ENCODE measurements around the gene NDUFB2. TPM values are rescaled to one million over a fixed set of nuclear protein-coding genes. Genes with fewer than 3 reads are reported as not detected.
"Not testable (repeated sequence)": the region's sequence is repeated elsewhere in the genome, so short reads cannot be mapped to it uniquely, and the experiment has no call there.

NDUFB2 gene
- total and polyA plus RNA-seq, 3 donors from 2014 or later: 180 to 292 (median 187) TPM

DNA sequence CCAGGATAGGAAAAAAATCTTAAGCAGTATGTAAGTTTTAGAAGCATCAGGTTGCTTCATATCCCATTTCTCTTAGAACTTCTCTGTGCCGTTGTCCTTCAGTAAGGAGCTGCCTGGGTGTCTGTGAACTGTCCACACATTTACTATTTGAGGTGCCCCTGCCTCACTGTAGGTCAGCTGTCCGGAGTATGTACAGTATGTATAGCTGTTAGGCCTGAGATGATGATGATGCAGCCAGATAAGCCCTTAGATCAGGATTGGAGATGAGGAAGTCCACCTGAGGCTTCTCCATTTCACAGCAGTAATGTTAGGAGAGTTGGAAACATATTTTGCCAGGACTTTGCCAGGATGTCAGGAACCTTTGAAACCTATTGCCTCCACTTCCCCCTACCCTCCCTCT, 7.7 kb downstream of the NDUFB2 start:
- no peaks in the 10 kb centered on the region for H3K27me3 ChIP-seq
- whole genome bisulfite sequencing, 2 donors: 86 to 100% methylated on average over 2 of the region's 2 CpGs
- H3K27ac ChIP-seq: no peak overlapping the region
- H3K4me1 ChIP-seq: no peaks in the 10 kb centered on the region
- H3K9me3 ChIP-seq: no peaks in the 10 kb centered on the region
- no peaks in the 10 kb centered on the region for H3K36me3 ChIP-seq (ENCODE audit: low read depth, missing control alignments)
- no peak for DNase-seq
- no peak overlapping the region for H3K4me3 ChIP-seq
- no peak for TF ChIP-seq POLR2A (IDR thresholded peaks at IDR 0.05)
- TF ChIP-seq, protein P1, sequence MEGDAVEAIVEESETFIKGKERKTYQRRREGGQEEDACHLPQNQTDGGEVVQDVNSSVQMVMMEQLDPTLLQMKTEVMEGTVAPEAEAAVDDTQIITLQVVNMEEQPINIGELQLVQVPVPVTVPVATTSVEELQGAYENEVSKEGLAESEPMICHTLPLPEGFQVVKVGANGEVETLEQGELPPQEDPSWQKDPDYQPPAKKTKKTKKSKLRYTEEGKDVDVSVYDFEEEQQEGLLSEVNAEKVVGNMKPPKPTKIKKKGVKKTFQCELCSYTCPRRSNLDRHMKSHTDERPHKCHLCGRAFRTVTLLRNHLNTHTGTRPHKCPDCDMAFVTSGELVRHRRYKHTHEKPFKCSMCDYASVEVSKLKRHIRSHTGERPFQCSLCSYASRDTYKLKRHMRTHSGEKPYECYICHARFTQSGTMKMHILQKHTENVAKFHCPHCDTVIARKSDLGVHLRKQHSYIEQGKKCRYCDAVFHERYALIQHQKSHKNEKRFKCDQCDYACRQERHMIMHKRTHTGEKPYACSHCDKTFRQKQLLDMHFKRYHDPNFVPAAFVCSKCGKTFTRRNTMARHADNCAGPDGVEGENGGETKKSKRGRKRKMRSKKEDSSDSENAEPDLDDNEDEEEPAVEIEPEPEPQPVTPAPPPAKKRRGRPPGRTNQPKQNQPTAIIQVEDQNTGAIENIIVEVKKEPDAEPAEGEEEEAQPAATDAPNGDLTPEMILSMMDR (IDR thresholded peaks at IDR 0.05): no peak
- intact Hi-C loops (cut with DNase I; ENCODE audit: low total_unique reads): no loop called here

DNA sequence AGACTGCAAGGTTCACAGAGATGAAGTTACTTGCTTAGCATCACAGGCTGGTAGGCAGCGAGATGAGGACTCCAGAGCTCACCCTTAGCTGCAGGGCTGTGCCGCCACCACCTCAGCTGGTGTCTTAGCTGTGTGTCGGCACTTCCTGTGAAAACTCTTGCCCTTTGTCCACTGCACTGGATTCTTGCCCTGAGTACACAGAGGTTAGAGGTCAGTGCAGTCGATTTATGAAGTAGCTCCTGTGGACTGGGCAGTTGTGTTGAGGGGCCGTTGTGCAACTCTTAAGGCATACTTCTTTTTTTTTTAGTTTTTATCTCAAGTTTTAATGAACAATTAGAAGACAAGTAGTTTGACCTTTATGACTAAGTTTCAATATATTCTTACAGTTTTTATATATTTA, 10.6 kb downstream of the NDUFB2 start:
- Histone ChIP-seq H3K27ac (no peak overlapping the region), H3K4me1 (no peaks in the 10 kb centered on the region), H3K36me3 (ENCODE audit: low read depth, missing control alignments) (no peaks in the 10 kb centered on the region), H3K27me3 (no peaks in the 10 kb centered on the region), H3K9me3 (no peaks in the 10 kb centered on the region), H3K4me3 (no peak overlapping the region)
- no peak for DNase-seq
- TF ChIP-seq, protein P1 (IDR thresholded peaks at IDR 0.05): no peak
- no peak for TF ChIP-seq POLR2A (IDR thresholded peaks at IDR 0.05)
- WGBS, 2 donors: 81 to 87% methylated on average over 5 of the region's 5 CpGs
- intact Hi-C loops (cut with DNase I; ENCODE audit: low total_unique reads): no loop called here

DNA sequence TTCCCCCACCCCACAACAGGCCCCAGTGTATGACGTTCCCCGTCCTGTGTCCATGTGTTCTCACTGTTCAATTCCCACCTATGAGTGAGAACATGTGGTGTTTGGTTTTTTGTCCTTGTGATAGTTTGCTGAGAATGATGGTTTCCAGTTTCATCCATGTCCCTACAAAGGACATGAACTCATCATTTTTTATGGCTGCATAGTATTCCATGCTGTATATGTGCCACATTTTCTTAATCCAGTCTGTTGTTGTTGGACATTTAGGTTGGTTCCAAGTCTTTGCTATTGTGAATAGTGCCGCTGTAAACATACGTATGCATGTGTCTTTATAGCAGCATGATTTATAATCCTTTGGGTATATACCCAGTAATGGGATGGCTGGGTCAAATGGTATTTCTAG, 12.3 kb downstream of the NDUFB2 start:
- not testable (repeated sequence) for H3K9me3 ChIP-seq

DNA sequence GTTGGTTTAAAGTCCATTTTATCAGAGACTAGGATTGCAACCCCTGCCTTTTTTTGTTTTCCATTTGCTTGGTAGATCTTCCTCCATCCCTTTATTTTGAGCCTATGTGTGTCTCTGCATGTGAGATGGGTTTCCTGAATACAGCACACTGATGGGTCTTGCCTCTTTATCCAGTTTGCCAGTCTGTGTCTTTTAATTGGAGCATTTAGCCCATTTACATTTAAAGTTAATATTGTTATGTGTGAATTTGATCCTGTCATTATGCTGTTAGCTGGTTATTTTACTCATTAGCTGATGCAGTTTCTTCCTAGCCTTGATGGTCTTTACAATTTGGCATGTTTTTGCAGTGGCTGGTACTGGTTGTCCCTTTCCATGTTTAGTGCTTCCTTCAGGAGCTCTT, 15.9 kb downstream of the NDUFB2 start:
- H3K36me3 ChIP-seq (ENCODE audit: low read depth, missing control alignments); H3K4me1 ChIP-seq; H3K9me3 ChIP-seq; DNase-seq; H3K4me3 ChIP-seq; H3K27ac ChIP-seq; H3K27me3 ChIP-seq; intact Hi-C loops (cut with DNase I; ENCODE audit: low total_unique reads): not testable (repeated sequence)

More for the DNA sequence above, 12.3 kb downstream of the NDUFB2 start:
- H3K27ac ChIP-seq; DNase-seq; H3K36me3 ChIP-seq (ENCODE audit: low read depth, missing control alignments); H3K27me3 ChIP-seq; H3K4me3 ChIP-seq; H3K4me1 ChIP-seq; intact Hi-C loops (cut with DNase I; ENCODE audit: low total_unique reads): not testable (repeated sequence)
- 95% methylated on average over 4 of the region's 4 CpGs for WGBS, 2 donors

DNA sequence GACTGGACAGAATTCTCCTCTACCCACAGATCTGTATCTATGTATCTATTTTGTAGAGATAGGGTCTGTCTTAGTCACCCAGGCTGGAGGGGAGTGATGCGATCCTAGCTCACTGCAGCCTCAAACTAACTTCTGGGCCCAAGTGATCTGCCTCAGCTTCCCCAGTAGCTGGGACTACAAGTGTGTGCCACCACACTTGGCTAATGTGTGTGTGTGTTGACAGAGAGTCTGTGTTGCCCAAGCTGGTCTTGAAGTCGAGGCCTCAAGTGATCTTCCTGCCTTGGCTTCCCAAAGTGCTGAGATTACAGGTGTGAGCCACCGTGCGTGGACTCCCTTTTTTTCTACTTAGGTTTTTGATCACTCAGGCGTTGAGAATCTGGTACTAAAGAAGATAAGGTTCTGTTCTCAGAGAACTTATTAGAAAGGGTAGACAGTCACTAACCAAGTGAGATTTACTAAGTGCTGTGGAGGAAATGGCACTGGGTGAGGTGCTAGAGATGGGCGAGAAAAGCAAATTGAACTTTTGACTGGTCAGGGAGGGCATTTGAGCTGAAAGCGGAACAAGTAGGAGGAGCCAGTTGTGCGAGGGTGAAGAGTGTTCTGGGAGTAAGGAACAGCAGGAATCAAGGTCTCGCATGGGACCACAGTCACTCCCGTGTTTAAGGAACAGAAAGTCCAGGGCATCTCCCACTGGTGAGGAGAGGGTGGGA, 18.0 kb downstream of the NDUFB2 start:
- intact Hi-C loops (cut with DNase I; ENCODE audit: low total_unique reads): no loop called here
- Histone ChIP-seq H3K27me3 (no peaks in the 10 kb centered on the region), H3K4me3 (no peak overlapping the region), H3K27ac (no peak overlapping the region), H3K36me3 (ENCODE audit: low read depth, missing control alignments) (no peaks in the 10 kb centered on the region), H3K4me1 (no peaks in the 10 kb centered on the region), H3K9me3 (no peaks in the 10 kb centered on the region)
- TF ChIP-seq, protein P1 (IDR thresholded peaks at IDR 0.05): no peak
- TF ChIP-seq POLR2A (IDR thresholded peaks at IDR 0.05): no peak
- 90 to 92% methylated on average over 10 of the region's 10 CpGs for WGBS, 2 donors
- no peak for DNase-seq

GRCh38 chr7:140719721-140720120, 23.2 kb downstream of the NDUFB2 start:
- Histone ChIP-seq H3K4me1 (no peaks in the 10 kb centered on the region), H3K9me3 (no peaks in the 10 kb centered on the region), H3K27ac (no peak overlapping the region), H3K4me3 (no peak overlapping the region), H3K27me3 (no peaks in the 10 kb centered on the region), H3K36me3 (ENCODE audit: low read depth, missing control alignments) (no peaks in the 10 kb centered on the region)
- TF ChIP-seq POLR2A (IDR thresholded peaks at IDR 0.05): no peak
- TF ChIP-seq, protein P1 (IDR thresholded peaks at IDR 0.05): no peak
- intact Hi-C loops (cut with DNase I; ENCODE audit: low total_unique reads): no loop called here
- WGBS, 2 donors: 64 to 80% methylated on average over 5 of the region's 5 CpGs
- DNase-seq: no peak

Measured in testis (tissue), 3 donors.